HepG2 (cell line): ENCODE results near the gene PALM3. TPM values are rescaled to one million over a fixed set of nuclear protein-coding genes. Genes with fewer than 3 reads are reported as not detected.

Experiments used
- ATAC-seq: fragments of 200-7000 bp; cut with Tn5 transposase; 3 replicates; pipeline ENCODE4 v1.9.1; 2020; ENCODE audit warnings: mild to moderate bottlenecking, moderate library complexity
- BruUV-seq: library from RNA; stranded (reverse); fragments of 400-500 nt; replicated peaks from 2 replicates; lab custom pipeline; 2021; lab: Mats Ljungman, UMichigan
- CTCF ChIA-PET: fragments of 300-600 bp; formaldehyde crosslinking; extraction: SDS; loops from one replicate; lab custom pipeline; 2021; ENCODE audit warnings: low total read pairs, inconsistent platforms, low intra/inter-chr PET ratio; lab: Yijun Ruan, JAX
- POLR2A ChIA-PET: fragments of 350-600 bp; sonication (Branson Sonifier 250); formaldehyde crosslinking; loops from one replicate; lab custom pipeline; 2020; ENCODE audit warnings: antibody characterized with exemption, inconsistent platforms; lab: Yijun Ruan, JAX
- DNase-seq: peaks from one replicate; pipeline ENCODE4 v3.0.0-alpha.2; 2015; ENCODE audit warnings: low spot score
- FAIRE-seq: peaks from 3 replicates; lab custom pipeline; 2011; peaks lifted over from hg19 to GRCh38; lab: Jason Lieb, UNC
- H2AFZ ChIP-seq: one replicate; pipeline ENCODE4 v1.6.1; 2011; ENCODE audit warnings: low read length, inconsistent platforms
- H3K27ac ChIP-seq: fragments of 300-600 bp; 3 replicates; pipeline ENCODE4 v1.8.0; 2011; ENCODE audit warnings: mixed run types, mild to moderate bottlenecking, mixed read lengths, low read length, inconsistent platforms; ENCODE audit not compliant: insufficient read depth; ENCODE audit errors: extremely low read length
- H3K27me3 ChIP-seq, 2 experiments: fragments of 200-600 bp in 1 of 2; 2 replicates in 1 of 2; 3 replicates in 1 of 2; pipeline versions ENCODE4 v1.6.0 to v1.8.0; 2011; ENCODE audit warnings: low read length in 2 of 2, mild to moderate bottlenecking in 2 of 2, moderate library complexity in 2 of 2, inconsistent platforms in 1 of 2; ENCODE audit not compliant: insufficient read depth in 2 of 2, control insufficient read depth in 1 of 2
- H3K36me3 ChIP-seq, 2 experiments: fragments of 200-600 bp in 1 of 2; replicated peaks in 1 of 2; 2 replicates in 1 of 2; 3 replicates in 1 of 2; pipeline versions ENCODE4 v1.5.1 to v1.8.0; 2011; ENCODE audit warnings: low read length in 2 of 2, inconsistent platforms in 1 of 2; ENCODE audit not compliant: insufficient read depth in 2 of 2, control insufficient read depth in 1 of 2
- H3K4me1 ChIP-seq: 2 replicates; pipeline ENCODE4 v1.5.1; 2012; ENCODE audit warnings: low read length, inconsistent platforms; ENCODE audit not compliant: insufficient read depth
- H3K4me2 ChIP-seq: 2 replicates; pipeline ENCODE4 v1.6.0; 2011; ENCODE audit warnings: low read depth, low read length, inconsistent platforms
- H3K4me3 ChIP-seq, 3 experiments: fragments of 200-600 bp in 1 of 3; sonication (generic), shearing (Covaris generic) in 1 of 3; replicated peaks in 1 of 3; 2 replicates each; pipeline ENCODE4 v1.5.1; 2011 to 2016; ENCODE audit warnings: low read length in 3 of 3, inconsistent platforms in 2 of 3, low read depth in 2 of 3, mild to moderate bottlenecking in 2 of 3, control low read depth in 1 of 3, mixed read lengths in 1 of 3; ENCODE audit not compliant: insufficient read depth in 1 of 3
- H3K79me2 ChIP-seq: one replicate; pipeline ENCODE4 v1.6.1; 2011; ENCODE audit warnings: low read length, inconsistent platforms; ENCODE audit not compliant: insufficient read depth
- H3K9ac ChIP-seq: 2 replicates; pipeline ENCODE4 v1.6.0; 2011; ENCODE audit warnings: mild to moderate bottlenecking, low read depth, low read length, inconsistent platforms; ENCODE audit not compliant: insufficient read depth
- H3K9me3 ChIP-seq: 2 replicates; pipeline ENCODE4 v1.5.1; 2012; ENCODE audit warnings: mild to moderate bottlenecking, low read length
- H4K20me1 ChIP-seq: 2 replicates; pipeline ENCODE4 v1.6.0; 2011; ENCODE audit warnings: inconsistent platforms, mild to moderate bottlenecking, low read length, moderate library complexity; ENCODE audit not compliant: insufficient read depth
- ATF6 ChIP-seq: sonication (generic); formaldehyde crosslinking; conservative IDR thresholded peaks from 2 replicates; pipeline ENCODE4 v1.4.0; 2020; ENCODE audit warnings: missing genetic modification reagents
- LCORL ChIP-seq, 2 experiments: fragments of 450-650 bp in 1 of 2; sonication (generic) in 1 of 2; formaldehyde crosslinking in 1 of 2; IDR thresholded peaks; 2 replicates each; pipeline versions ENCODE4 v1.5.0 to v1.6.1; 2017 to 2020; ENCODE audit warnings: antibody characterized with exemption in 1 of 2, missing genetic modification reagents in 1 of 2
- MTERF4 ChIP-seq: sonication (generic); formaldehyde crosslinking; IDR thresholded peaks from 2 replicates; pipeline ENCODE4 v1.8.0; 2023; ENCODE audit warnings: mild to moderate bottlenecking, missing genetic modification reagents
- PATZ1 ChIP-seq: sonication (generic); formaldehyde crosslinking; IDR thresholded peaks from 2 replicates; pipeline ENCODE4 v1.4.0; 2020; ENCODE audit warnings: missing genetic modification reagents
- PLSCR1 ChIP-seq: sonication (generic); formaldehyde crosslinking; IDR thresholded peaks from 2 replicates; pipeline ENCODE4 v1.5.0; 2020; ENCODE audit warnings: missing genetic modification reagents, mild to moderate bottlenecking, borderline replicate concordance
- SAP130 ChIP-seq: IDR thresholded peaks from 2 replicates; pipeline ENCODE4 v1.6.1; 2016; ENCODE audit warnings: low read depth
- SIN3B ChIP-seq: fragments of 150-350 bp; IDR thresholded peaks from 2 replicates; pipeline ENCODE4 v1.6.1; 2014; ENCODE audit warnings: low read length
- THAP7 ChIP-seq: sonication (generic); formaldehyde crosslinking; IDR thresholded peaks from 2 replicates; pipeline ENCODE4 v1.8.1; 2023; ENCODE audit warnings: mild to moderate bottlenecking, missing genetic modification reagents
- THRA ChIP-seq: sonication (generic); formaldehyde crosslinking; IDR thresholded peaks from 2 replicates; pipeline ENCODE4 v1.4.0; 2020; ENCODE audit warnings: missing genetic modification reagents, borderline replicate concordance
- XRCC5 ChIP-seq: fragments of 200-400 bp; formaldehyde crosslinking; optimal IDR thresholded peaks from 2 replicates; pipeline ENCODE3; 2017; ENCODE audit warnings: mild to moderate bottlenecking, low read length
- ZFAT ChIP-seq: sonication (generic); formaldehyde crosslinking; conservative IDR thresholded peaks from 2 replicates; pipeline ENCODE4 v1.8.1; 2023; ENCODE audit warnings: missing genetic modification reagents, inconsistent platforms
- ZNF775 ChIP-seq: sonication (generic); formaldehyde crosslinking; IDR thresholded peaks from 2 replicates; pipeline ENCODE4 v1.4.0; 2020; ENCODE audit warnings: missing genetic modification reagents, mild to moderate bottlenecking, moderate library complexity, borderline replicate concordance
- WGBS: methylation state at CpG from one replicate; pipeline ENCODE4 v1.1.6; 2017; ENCODE audit warnings: low lambda C conversion rate; 5-methylcytosine and 5-hydroxymethylcytosine counted together
- in situ Hi-C: cut with HindIII; loops from 2 replicates; pipeline ENCODE4 v1.10.0; 2017; ENCODE audit warnings: low pct_unique_long_range_greater_than_20kb; ENCODE audit not compliant: extremely low pct_ligation_motif_present
- intact Hi-C: fragments of 100-400 bp; cut with micrococcal nuclease; formaldehyde crosslinking; loops from one replicate; pipeline ENCODE4 v1.10.0; 2022; ENCODE audit not compliant: unreplicated experiment
- polyA plus RNA-seq, 8 experiments: library from polyadenylated mRNA; depleted of rRNA in 3 of 8; stranded (reverse) in 7 of 8; unstranded in 1 of 8; fragments of >200 nt; fragmentation: Illumina TruSeq in 4 of 8; extraction: Trizol in 4 of 8; gene quantifications; 2 replicates each; pipeline versions ENCODE4 v1.2.1 to v1.2.3, GENCODE V29; 2011 to 2016; ENCODE audit warnings: low read depth in 4 of 8, missing spikeins in 1 of 8, mixed read lengths in 1 of 8; ENCODE audit not compliant: insufficient read depth in 1 of 8
- total RNA-seq, 5 experiments: library from RNA; depleted of rRNA; stranded (reverse); fragments of >200 nt; fragmentation: Illumina TruSeq; extraction: Trizol; gene quantifications; 2 replicates each; pipeline ENCODE4 v1.2.3, GENCODE V29; 2016; ENCODE audit warnings: low read depth in 1 of 5

Gene PALM3
- total and polyA plus RNA-seq, 2 of the 13 experiments (the other 11 are each of a cell fraction or from before 2014, with no cell fraction given), result 0.79 to 2.4 TPM

- Histone ChIP-seq H3K4me3 (peak overlapping the region; percentile 28 to 97 (median 87); a peak in 5 of 6 replicates), H3K27me3 (no peaks in the 10 kb centered on the region; a peak in 1 of 5 replicates), H3K9me3 (no peaks in the 10 kb centered on the region), H3K4me1 (peaks cover 19% of the 10 kb centered on the region), H3K4me2 (peak overlapping the region; percentile 71), H3K9ac (peak overlapping the region; percentile 67), H3K27ac (peak overlapping the region; percentile 96), H3K36me3 (no peaks in the 10 kb centered on the region; a peak in 1 of 5 replicates), H2AFZ (peak overlapping the region; percentile 46), H4K20me1 (no peaks in the 10 kb centered on the region; the same call in 1 of the 2 replicates), H3K79me2 (peaks cover 5% of the 10 kb centered on the region)
- in situ Hi-C loops, result no loop called here
- 38% methylated on average over 14 of the region's 14 CpGs for WGBS
- ChIA-PET CTCF (no interaction called here), POLR2A (no interaction called here)
- peak; percentile 58 for DNase-seq
- FAIRE-seq, result no peak
- ATAC-seq, result no peak
- intact Hi-C loops, result loop anchor here (5.0 kb wide), 1 partner anchor 68 kb away; the partner anchor contains the start of gene MISP3
- no TSS peak for BruUV-seq
- TF ChIP-seq ZFAT, result no peak
- 0 out of 2 replicates have a peak, but pooled peaks have one; percentile 21 for TF ChIP-seq MTERF4 (CRISPR knock-in tag)
- TF ChIP-seq XRCC5, result no peak
- TF ChIP-seq THRA (CRISPR knock-in tag), result no peak
- no peak for TF ChIP-seq ZNF775 (CRISPR knock-in tag)
- no peak for TF ChIP-seq SIN3B
- peak; percentile 75 for TF ChIP-seq SAP130 (CRISPR knock-in tag)
- no peak for TF ChIP-seq LCORL (IDR thresholded peaks at IDR 0.05)
- TF ChIP-seq LCORL (CRISPR knock-in tag; IDR thresholded peaks at IDR 0.05), result 0 out of 2 replicates have a peak, but pooled peaks have one; percentile 34
- TF ChIP-seq THAP7 (CRISPR knock-in tag), result no peak
- no peak for TF ChIP-seq ATF6 (CRISPR knock-in tag)
- TF ChIP-seq PLSCR1 (CRISPR knock-in tag), result no peak
- peak; percentile 7; the same call in 1 of the 2 replicates for TF ChIP-seq PATZ1
These were observed 57.1 kb downstream of the PALM3 start for GRCh38 chr19:14004619-14005348.
